ENCODE results near the gene RAD23A. TPM values are rescaled to one million over a fixed set of nuclear protein-coding genes. Genes with fewer than 3 reads are reported as not detected.
"Not testable (repeated sequence)": the region's sequence is repeated elsewhere in the genome, so short reads cannot be mapped to it uniquely, and the experiment has no call there.

Gene RAD23A
- total RNA-seq, 1 donor from 2014 or later, result 71.6 TPM

DNA sequence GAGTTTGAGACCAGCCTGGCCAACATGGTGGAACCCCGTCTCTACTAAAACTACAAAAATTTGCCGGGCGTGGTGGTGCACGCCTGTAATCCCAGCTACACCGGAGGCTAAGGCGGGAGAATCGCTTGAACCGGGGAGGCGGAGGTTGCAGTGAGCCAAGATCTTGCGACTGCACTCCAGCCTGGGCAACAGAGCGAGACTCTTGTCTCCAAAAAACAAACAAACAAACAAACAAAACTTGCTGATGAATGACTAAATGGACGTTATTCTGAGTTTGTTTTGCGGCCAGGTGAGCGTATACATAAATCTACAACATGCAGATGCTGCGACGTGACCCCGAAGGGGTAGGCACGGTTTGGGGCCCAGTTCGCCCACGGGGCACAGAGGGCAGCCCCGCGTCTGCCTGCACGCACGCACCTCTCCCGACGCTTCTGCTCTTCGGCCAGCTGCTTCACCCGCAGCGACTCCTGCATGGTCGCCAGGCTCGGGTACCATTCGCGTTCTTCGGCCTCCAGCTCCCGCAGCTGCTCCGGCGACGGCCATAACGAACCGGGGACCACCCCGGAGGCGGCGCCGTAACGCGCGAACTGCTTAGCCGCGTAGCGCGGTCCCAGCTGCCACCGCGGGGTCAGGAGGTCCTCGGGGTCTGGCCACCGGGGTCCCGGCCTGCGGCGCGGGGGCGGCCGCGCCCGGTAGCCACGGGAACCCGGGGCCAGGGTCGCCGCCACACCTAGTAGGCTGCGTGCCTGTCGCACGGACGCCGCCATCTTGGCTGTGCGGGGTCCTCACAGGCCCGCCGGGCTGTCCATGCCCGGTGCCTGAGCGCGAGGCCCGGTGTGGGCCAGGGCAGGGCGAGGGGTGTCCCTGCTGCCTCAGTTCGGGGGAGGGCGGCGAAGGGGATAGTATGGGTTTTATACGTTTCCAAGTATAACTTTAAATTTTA is 11.1 kb downstream of the RAD23A start, which contains the start of gene GADD45GIP1:
TSS of gene GADD45GIP1 (minus strand) at position 778 of the 943 bp plus-strand sequence. CDS start at position 767, 11 bp downstream.
- TF ChIP-seq, protein P1, sequence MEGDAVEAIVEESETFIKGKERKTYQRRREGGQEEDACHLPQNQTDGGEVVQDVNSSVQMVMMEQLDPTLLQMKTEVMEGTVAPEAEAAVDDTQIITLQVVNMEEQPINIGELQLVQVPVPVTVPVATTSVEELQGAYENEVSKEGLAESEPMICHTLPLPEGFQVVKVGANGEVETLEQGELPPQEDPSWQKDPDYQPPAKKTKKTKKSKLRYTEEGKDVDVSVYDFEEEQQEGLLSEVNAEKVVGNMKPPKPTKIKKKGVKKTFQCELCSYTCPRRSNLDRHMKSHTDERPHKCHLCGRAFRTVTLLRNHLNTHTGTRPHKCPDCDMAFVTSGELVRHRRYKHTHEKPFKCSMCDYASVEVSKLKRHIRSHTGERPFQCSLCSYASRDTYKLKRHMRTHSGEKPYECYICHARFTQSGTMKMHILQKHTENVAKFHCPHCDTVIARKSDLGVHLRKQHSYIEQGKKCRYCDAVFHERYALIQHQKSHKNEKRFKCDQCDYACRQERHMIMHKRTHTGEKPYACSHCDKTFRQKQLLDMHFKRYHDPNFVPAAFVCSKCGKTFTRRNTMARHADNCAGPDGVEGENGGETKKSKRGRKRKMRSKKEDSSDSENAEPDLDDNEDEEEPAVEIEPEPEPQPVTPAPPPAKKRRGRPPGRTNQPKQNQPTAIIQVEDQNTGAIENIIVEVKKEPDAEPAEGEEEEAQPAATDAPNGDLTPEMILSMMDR (IDR thresholded peaks at IDR 0.05), result no peak
- Mint-ChIP-seq H3K4me1 (ENCODE audit: low read depth) (peaks cover 52% of the 10 kb centered on the region), H3K27ac (ENCODE audit: unreplicated experiment) (peak within 1 kb of the TSS; percentile 90), H3K4me3 (ENCODE audit: unreplicated experiment) (peak within 1 kb of the TSS; percentile 83), H3K9me3 (ENCODE audit: low read depth) (no peaks in the 10 kb centered on the region), H3K36me3 (ENCODE audit: low read depth) (peaks cover 8% of the 10 kb centered on the region), H3K27me3 (ENCODE audit: low read depth) (no peaks in the 10 kb centered on the region)
- DNase-seq (ENCODE audit: low spot score), result peak; percentile 95

DNA sequence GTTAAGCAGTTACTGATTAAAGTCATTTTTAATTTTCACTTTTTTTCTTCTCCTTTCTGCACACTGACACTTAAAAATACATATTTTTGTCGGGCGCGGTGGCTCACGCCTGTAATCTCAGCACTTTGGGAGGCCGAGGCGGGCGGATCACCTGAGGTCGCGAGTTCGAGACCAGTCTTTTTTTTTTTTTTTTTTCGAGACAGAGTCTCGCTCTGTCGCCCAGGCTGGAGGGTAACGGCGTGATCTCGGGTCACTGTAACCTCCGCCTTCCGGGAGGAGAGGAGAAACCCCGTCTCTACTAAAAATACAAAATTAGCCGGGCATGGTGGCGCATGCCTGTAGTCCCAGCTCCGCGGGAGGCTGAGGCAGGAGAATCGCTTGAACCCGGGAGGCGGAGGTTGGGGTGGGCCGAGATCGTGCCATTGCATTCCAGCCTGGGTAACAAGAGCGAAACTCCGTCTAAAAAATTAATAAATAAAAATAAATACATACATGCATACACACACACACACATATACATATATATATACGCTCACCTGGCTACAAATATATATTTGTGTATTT is 11.8 kb downstream of the RAD23A start:
- H3K27ac Mint-ChIP-seq (ENCODE audit: unreplicated experiment), result peak overlapping the region; percentile 84
- not testable (repeated sequence) for H3K27me3 Mint-ChIP-seq (ENCODE audit: low read depth); H3K36me3 Mint-ChIP-seq (ENCODE audit: low read depth); H3K9me3 Mint-ChIP-seq (ENCODE audit: low read depth); DNase-seq (ENCODE audit: low spot score)
- H3K4me3 Mint-ChIP-seq (ENCODE audit: unreplicated experiment), result peak overlapping the region; percentile 67
- peaks cover 45% of the 10 kb centered on the region for H3K4me1 Mint-ChIP-seq (ENCODE audit: low read depth)

DNA sequence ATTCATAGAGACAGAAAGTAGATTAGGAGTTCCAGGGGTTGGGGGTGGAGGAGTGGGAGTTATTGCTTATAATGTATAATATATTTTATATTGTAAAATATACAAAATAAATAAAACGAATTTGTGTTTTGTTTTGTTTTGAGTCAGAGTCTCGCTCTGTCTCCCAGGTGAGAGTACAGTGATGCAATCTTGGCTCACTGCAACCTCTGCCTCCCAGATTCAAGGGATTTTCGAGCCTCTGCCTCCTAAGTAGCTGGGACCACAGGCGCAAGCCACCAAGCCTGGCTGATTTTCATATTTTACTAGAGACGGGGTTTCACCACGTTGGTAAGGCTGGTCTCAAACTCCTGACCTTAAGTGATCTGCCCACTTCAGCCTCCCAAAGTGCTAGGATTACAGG is 13.8 kb downstream of the RAD23A start:
- Mint-ChIP-seq H3K4me3 (ENCODE audit: unreplicated experiment) (no peak overlapping the region), H3K4me1 (ENCODE audit: low read depth) (peaks cover 24% of the 10 kb centered on the region), H3K27me3 (ENCODE audit: low read depth) (no peaks in the 10 kb centered on the region), H3K36me3 (ENCODE audit: low read depth) (peaks cover 2% of the 10 kb centered on the region), H3K27ac (ENCODE audit: unreplicated experiment) (no peak overlapping the region), H3K9me3 (ENCODE audit: low read depth) (no peaks in the 10 kb centered on the region)
- TF ChIP-seq, protein P1 (IDR thresholded peaks at IDR 0.05), result no peak
- DNase-seq (ENCODE audit: low spot score), result no peak

DNA sequence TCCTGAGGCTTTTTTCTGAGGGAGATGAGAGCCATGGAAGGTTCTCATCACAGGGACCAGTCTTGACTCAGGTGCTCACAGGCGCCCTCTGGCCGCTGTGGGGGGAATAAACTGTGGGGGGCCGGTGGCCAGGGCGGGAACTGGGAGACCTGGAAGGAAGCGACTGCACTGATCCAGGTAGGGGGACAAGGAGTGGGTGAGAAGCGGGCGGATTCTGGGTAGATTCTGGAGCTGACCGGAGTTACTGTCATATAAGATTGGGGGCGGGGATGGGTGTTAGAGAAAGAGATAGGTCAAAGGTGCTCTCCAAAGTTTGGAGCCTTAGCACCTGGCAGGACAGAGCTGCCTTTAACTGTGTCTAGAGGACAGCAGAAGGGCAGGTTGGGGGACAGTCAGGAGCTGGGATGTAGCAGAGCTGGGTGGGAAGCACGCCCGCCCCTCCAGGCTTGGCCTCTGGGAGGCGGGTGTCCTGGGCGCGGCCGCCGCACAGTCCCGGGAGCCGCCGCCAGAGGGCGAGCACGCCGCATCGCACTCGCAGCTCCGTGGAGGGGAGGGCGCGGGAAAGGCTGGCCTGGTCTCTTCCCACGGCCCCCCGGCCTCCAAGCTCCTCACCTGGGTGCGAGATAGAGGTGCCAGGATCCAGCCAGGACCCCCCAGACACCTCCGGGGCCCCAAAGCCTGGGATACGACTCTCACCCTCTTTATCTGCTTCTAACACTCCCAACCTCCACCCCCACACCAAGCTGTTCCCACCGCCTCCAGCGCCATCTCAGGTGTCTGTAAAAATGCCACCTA is 19.6 kb downstream of the RAD23A start:
- no peaks in the 10 kb centered on the region for H3K36me3 Mint-ChIP-seq (ENCODE audit: low read depth)
- no peak for DNase-seq (ENCODE audit: low spot score)
- H3K4me1 Mint-ChIP-seq (ENCODE audit: low read depth), result peaks cover 20% of the 10 kb centered on the region
- H3K9me3 Mint-ChIP-seq (ENCODE audit: low read depth), result no peaks in the 10 kb centered on the region
- H3K4me3 Mint-ChIP-seq (ENCODE audit: unreplicated experiment), result peak overlapping the region; percentile 97
- no peaks in the 10 kb centered on the region for H3K27me3 Mint-ChIP-seq (ENCODE audit: low read depth)
- H3K27ac Mint-ChIP-seq (ENCODE audit: unreplicated experiment), result peak overlapping the region; percentile 86
- TF ChIP-seq, protein P1 (IDR thresholded peaks at IDR 0.05), result peak; percentile 97

DNA sequence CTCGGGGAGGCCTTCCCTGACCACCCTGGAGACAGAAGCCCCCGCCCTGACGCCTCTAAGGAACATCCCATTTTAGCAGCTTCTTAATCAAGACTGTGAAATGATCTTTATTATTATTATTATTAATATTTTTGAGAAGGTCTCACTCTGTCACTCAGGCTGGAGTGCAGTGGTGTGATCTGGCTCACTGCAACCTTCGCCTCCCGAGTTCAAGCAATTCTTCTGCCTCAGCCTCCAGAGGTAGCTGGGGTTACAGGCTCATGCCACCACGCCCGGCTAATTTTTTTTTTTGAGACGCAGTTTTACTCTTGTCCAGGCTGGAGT is 20.1 kb downstream of the RAD23A start:
- Mint-ChIP-seq H3K27me3 (ENCODE audit: low read depth) (no peaks in the 10 kb centered on the region), H3K4me3 (ENCODE audit: unreplicated experiment) (peak overlapping the region; percentile 97), H3K9me3 (ENCODE audit: low read depth) (no peaks in the 10 kb centered on the region), H3K4me1 (ENCODE audit: low read depth) (peaks cover 23% of the 10 kb centered on the region), H3K36me3 (ENCODE audit: low read depth) (no peaks in the 10 kb centered on the region), H3K27ac (ENCODE audit: unreplicated experiment) (peak overlapping the region; percentile 86)
- TF ChIP-seq, protein P1 (IDR thresholded peaks at IDR 0.05), result no peak
- no peak for DNase-seq (ENCODE audit: low spot score)
